Stimulated activated naive B cell treated with anti-CD40 and anti-IgM and Interleukin-4, amounts not matched to agents 10 μg/mL and 1 μg/mL and 100 μg/mL, for 72 hours (primary cell): ENCODE data around the gene ZNF165.
A peak's percentile ranks its signal among the peaks of the same experiment; 100 is the strongest.
"Not testable (repeated sequence)": the region's sequence is repeated elsewhere in the genome, so short reads cannot be mapped to it uniquely, and the experiment has no call there.

Experiments used
- ATAC-seq, 2 donors: fragments of 150-1000 bp; cut with Tn5 transposase; replicated peaks; 2 replicates each; pipeline ENCODE4 v1.10.0; 2021; ENCODE audit warnings: moderate library complexity in 1 of 2
- DNase-seq: peaks from one replicate; pipeline ENCODE4 v3.0.0; 2021
- H3K27ac Mint-ChIP-seq: one replicate; pipeline ENCODE4 v1.8.0; 2022; ENCODE audit warnings: mild to moderate bottlenecking, mixed read lengths
- H3K27me3 Mint-ChIP-seq, 2 donors: one replicate each; pipeline ENCODE4 v1.8.0; 2022; ENCODE audit warnings: mixed read lengths in 2 of 2
- H3K36me3 Mint-ChIP-seq, 2 donors: one replicate each; pipeline ENCODE4 v1.8.0; 2022; ENCODE audit warnings: mixed read lengths in 2 of 2, mild to moderate bottlenecking in 1 of 2
- H3K4me1 Mint-ChIP-seq, 2 donors: one replicate each; pipeline ENCODE4 v1.8.0; 2022; ENCODE audit warnings: mixed read lengths in 2 of 2, mild to moderate bottlenecking in 1 of 2
- H3K4me3 Mint-ChIP-seq, 2 donors: one replicate each; pipeline ENCODE4 v1.8.0; 2022; ENCODE audit warnings: mild to moderate bottlenecking in 2 of 2, mixed read lengths in 2 of 2, moderate library complexity in 1 of 2
- H3K9me3 Mint-ChIP-seq, 2 donors: one replicate each; pipeline ENCODE4 v1.8.0; 2022; ENCODE audit warnings: mixed read lengths in 2 of 2, mild to moderate bottlenecking in 1 of 2

Gene ZNF165

DNA sequence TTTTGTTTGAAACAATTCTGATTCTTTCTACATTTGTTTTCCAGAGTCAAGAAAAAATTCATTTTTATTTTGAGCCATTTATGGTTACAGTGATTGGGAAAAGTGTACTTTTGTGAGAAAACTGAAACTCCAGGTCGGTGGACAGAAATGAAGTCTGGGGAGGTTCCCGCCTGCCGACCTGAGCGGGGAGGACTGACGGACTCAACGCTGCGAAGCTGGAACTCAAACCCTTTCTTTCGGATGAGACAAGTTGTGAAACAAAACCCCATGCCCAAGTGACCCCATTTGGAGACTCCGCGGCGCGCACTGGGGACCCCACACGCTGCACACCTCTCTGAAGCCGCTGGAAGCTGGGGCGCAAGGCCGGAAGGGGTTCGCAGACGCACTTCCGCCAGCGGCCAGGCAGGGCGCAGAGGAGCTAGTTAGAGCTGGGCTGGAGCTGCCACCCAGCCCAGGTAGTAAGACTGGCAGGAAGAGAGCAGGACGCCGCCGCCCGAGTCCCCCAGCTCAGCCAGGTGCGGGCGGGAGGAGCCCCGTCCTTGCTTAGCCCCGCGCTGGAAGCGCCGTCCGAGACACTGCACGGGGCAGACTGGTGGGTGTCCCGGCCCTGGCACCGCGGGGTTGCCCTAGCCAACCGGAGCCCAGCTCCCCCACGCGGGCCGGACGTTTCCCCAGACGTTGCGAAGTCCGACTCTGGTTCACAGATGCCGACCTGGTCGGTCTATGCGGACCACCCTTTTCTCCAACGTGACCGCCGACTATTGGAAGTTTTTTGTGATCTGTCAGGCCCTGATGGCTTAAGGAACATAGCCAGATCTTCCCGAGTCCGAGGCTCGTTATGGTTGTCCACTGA is 24.2 kb downstream of the ZNF165 start:
- H3K9me3 Mint-ChIP-seq: peaks cover 0 to 3% of the 10 kb centered on the region in 2 donors
- peaks cover 4 to 9% of the 10 kb centered on the region in 2 donors for H3K36me3 Mint-ChIP-seq
- peak overlapping the region; percentile 96 for H3K27ac Mint-ChIP-seq
- ATAC-seq (peak; percentile 99), DNase-seq (peak; percentile 85)
- H3K4me3 Mint-ChIP-seq: peak overlapping the region; percentile 93 to 97
- peaks cover 13 to 22% of the 10 kb centered on the region in 2 donors for H3K27me3 Mint-ChIP-seq
- peaks cover 0 to 13% of the 10 kb centered on the region in 2 donors for H3K4me1 Mint-ChIP-seq

DNA sequence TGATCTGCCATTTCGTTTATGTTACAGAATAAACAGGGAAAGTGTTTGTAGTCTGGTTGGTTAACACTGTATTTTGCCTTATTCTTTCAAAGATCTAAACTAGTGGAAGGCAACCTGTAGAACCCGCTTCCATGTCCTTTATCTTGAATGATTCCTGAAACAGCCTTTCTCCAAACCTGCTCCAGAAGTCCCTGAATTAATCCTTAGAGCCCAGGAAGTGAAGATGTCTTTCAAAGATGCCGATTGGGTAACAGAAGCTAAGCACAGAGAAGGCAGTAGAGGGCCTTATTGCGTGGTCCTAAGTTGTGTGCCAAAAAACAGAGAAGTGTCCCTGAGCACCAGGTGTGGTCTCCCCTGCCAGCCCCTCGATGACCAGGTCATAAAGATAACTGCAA is 24.9 kb downstream of the ZNF165 start:
- peak; percentile 23 to 39 for ATAC-seq
- Mint-ChIP-seq H3K9me3 (peaks cover 0 to 3% of the 10 kb centered on the region in 2 donors), H3K4me1 (peaks cover 0 to 13% of the 10 kb centered on the region in 2 donors)

DNA sequence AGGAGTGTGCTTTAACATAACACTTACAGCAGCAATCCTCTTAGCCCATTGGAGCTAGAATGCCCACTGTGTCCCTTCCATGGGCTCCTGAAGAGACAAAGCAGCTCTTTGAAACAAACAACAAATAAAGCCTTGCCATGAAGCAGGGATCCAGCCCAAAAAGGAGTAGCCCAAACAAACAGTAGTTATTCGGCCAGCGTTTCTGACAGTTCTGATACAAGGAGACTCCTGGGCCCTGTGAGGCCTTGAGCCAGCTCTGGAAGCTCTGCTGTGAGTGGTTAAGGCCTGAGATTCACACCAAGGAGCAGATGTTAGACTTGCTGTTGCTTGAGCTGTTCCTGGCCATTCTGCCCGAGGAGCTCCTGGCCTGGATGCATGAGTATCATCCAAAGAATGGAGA is 27.1 kb downstream of the ZNF165 start:
- no peak overlapping the region for H3K27ac Mint-ChIP-seq
- DNase-seq (no peak), ATAC-seq (no peak)
- H3K27me3 Mint-ChIP-seq: peaks cover 7 to 11% of the 10 kb centered on the region in 2 donors
- H3K36me3 Mint-ChIP-seq: peaks cover 0 to 3% of the 10 kb centered on the region in 2 donors
- no peak overlapping the region for H3K4me3 Mint-ChIP-seq
- peaks cover 0 to 3% of the 10 kb centered on the region in 2 donors for H3K9me3 Mint-ChIP-seq
- H3K4me1 Mint-ChIP-seq: peaks cover 0 to 13% of the 10 kb centered on the region in 2 donors

More for the DNA sequence above, 24.9 kb downstream of the ZNF165 start:
- Mint-ChIP-seq H3K36me3 (peaks cover 0 to 3% of the 10 kb centered on the region in 2 donors), H3K27me3 (peaks cover 7 to 17% of the 10 kb centered on the region in 2 donors), H3K27ac (peak overlapping the region; percentile 96), H3K4me3 (peak overlapping the region; percentile 93 to 97)
- DNase-seq: no peak

DNA sequence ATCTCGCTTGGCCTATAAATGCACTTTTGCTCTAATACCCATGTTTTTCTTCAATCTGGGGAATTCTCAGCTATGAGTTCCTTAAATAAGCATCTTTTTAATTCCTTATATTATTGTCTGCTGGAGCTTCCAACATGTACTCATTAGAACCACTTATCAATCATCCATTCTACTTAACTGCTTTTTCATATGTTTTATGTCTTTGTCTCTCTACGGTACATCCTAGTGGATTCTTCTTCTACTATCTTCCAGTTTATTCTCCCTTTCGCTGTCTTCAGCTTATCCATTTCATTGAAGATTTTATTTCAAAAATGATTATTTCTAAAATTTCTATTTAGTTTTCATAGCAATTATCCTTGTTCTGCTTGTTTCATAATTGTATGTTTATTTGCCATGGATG is 31.6 kb downstream of the ZNF165 start:
- Mint-ChIP-seq H3K4me3 (no peak overlapping the region), H3K4me1 (no peaks in the 10 kb centered on the region), H3K36me3 (peaks cover 22 to 23% of the 10 kb centered on the region in 2 donors), H3K9me3 (no peaks in the 10 kb centered on the region), H3K27ac (no peak overlapping the region), H3K27me3 (peaks cover 7 to 11% of the 10 kb centered on the region in 2 donors)
- no peak for DNase-seq
- no peak for ATAC-seq

DNA sequence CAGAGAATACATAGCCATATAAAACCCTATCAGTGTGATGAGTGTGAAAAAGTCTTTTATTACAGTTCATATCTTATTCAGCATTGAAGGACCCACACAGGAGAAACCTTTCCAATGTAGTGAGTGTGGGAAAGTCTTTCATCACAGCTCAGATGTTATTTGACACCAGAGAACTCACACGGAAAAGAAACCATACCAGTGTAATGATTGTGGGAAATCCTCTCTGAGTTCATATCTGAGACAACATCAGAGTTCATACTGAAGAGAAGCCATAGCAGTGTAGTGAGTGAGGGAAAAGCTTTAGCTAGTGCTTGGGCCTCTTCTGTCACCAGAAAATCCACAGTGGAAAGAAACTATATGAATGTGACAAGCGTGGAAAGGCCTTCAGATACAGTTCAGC is 35.4 kb downstream of the ZNF165 start:
- Mint-ChIP-seq H3K36me3 (peaks cover 35 to 40% of the 10 kb centered on the region in 2 donors), H3K4me1 (no peaks in the 10 kb centered on the region), H3K4me3 (no peak overlapping the region), H3K27me3 (no peaks in the 10 kb centered on the region), H3K9me3 (no peaks in the 10 kb centered on the region), H3K27ac (no peak overlapping the region)
- no peak for DNase-seq
- no peak for ATAC-seq

DNA sequence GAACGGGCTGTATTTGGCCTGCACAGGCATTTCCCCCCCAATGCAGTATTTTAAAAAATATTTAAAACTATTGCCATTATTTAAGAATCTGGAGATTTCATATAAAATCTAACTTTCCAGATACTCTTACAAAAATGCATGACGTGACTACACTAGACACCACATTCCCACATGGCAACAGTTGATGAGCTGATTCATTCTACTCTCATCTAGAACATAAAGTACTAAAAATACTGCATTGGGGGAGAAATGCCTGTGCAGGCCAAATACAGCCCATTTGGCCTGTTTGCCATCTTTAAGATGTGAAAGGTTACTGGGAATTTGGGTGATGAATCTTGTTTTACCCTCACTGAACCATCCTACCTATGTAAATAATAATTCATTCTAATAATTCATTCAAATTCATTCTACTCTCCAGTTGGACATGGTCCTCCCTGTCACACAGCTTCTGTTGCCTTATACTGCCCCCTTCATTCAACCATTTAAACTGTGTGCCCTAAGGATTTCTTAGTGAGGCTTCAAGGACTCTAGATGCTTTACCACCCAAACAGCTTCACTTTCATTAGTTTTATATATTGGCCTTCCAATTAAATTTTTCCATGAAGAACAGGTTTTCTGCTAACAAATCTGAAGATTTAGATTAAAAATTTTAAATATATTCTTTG is 37.1 kb downstream of the ZNF165 start:
- Mint-ChIP-seq H3K4me1 (no peaks in the 10 kb centered on the region), H3K36me3 (peaks cover 40 to 48% of the 10 kb centered on the region in 2 donors), H3K9me3 (no peaks in the 10 kb centered on the region), H3K27me3 (no peaks in the 10 kb centered on the region), H3K27ac (no peak overlapping the region), H3K4me3 (no peak overlapping the region)
- DNase-seq (no peak), ATAC-seq (no peak)

DNA sequence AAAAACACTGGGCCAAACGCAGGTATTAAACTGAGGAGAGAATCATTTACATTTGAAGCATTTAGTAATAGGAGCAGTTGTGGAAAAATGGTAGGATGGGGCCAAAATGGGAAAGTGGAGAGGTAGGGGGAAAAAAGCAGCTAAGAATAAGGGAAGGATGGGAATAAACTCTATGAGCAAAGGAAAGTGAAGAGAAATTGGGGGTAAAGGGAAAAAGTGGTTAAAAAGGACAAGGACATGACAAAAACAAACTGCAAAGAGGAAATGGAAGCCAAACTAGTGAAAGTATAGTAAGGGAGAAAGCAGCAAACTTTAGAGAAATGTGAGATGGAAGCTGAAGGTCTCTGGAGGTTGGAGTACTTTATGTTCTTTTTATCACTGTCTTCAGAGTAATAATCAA is 37.8 kb downstream of the ZNF165 start:
- no peak for ATAC-seq

DNA sequence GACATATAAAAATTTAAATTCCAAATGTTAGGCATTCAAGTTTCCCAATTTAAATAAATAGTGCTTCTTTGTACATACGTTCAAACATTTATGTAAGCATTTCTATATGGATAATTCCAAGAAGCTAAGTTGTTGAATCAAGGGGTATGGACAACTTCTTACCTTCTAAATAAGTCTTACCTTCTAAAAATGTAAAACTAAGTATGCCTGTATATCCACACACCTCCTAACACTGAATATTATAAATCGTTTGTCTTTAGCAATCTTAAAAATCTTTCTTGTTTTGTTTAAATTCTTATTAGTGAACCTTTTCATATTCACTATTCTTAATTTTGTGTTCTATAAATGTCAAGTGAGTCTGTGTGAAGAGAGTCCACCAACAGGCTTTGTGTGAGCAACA is 41.5 kb downstream of the ZNF165 start:
- H3K27ac Mint-ChIP-seq: no peak overlapping the region
- no peak overlapping the region for H3K4me3 Mint-ChIP-seq
- H3K27me3 Mint-ChIP-seq: no peaks in the 10 kb centered on the region
- DNase-seq (no peak), ATAC-seq (no peak)
- H3K9me3 Mint-ChIP-seq: no peaks in the 10 kb centered on the region
- peaks cover 19 to 30% of the 10 kb centered on the region in 2 donors for H3K4me1 Mint-ChIP-seq
- peaks cover 26 to 39% of the 10 kb centered on the region in 2 donors for H3K36me3 Mint-ChIP-seq

More for the DNA sequence above, 37.8 kb downstream of the ZNF165 start:
- H3K9me3 Mint-ChIP-seq: no peaks in the 10 kb centered on the region
- no peak overlapping the region for H3K4me3 Mint-ChIP-seq
- peaks cover 2 to 3% of the 10 kb centered on the region in 2 donors for H3K4me1 Mint-ChIP-seq
- peaks cover 45 to 53% of the 10 kb centered on the region in 2 donors for H3K36me3 Mint-ChIP-seq
- no peak overlapping the region for H3K27ac Mint-ChIP-seq
- H3K27me3 Mint-ChIP-seq: no peaks in the 10 kb centered on the region
- DNase-seq: no peak

DNA sequence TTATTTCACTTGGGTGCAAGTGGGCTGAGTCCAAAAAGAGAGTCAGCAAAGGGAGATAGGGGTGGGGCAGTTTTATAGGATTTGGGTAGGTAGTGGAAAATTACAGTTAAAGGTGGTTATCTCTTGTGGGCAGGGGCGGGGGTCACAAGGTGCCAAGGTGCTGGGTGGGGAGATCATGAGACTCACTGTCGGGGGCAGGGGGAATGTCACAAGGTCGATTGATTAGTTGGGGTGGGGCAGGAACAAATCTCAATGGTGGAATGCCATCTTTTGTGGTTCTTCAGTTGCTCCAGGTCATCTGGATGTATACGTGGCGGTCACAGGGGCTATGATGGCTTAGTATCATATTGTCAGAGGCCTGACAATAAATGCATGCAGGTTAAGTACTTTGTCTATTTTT is 41.9 kb downstream of the ZNF165 start:
- not testable (repeated sequence) for H3K27ac Mint-ChIP-seq, H3K27me3 Mint-ChIP-seq, H3K4me3 Mint-ChIP-seq, H3K9me3 Mint-ChIP-seq, DNase-seq, ATAC-seq
- H3K4me1 Mint-ChIP-seq: peaks cover 19 to 30% of the 10 kb centered on the region in 2 donors
- peaks cover 27 to 41% of the 10 kb centered on the region in 2 donors for H3K36me3 Mint-ChIP-seq

DNA sequence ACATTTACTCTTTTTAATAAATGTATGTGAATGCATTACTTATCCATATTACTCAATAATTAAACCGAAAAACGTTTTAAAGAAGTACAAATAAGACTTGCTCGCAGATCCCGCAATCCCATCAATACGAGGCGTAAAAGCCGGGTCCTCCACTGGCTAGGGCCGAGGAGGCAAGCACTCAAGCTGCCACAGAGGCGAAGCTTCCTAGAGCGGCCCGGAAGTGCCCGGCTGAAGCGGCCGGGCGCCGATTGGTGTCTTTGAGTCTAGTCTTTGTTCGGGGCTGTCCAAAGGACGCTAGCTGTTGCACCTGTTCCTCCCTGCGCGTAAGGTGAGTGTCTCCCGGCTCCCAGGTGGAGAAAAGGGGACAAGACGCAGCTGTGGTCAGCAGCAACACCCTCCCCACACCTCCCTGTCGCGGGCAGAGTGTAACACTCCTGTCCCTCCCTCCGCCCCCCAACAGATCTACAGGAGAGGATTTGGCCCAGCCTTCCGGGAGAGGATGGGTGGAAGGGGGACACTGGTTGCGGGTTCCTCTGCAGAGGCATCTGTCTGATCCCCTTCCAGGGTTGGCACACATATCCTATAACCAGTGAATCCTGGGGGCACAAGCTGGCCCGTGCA is 44.1 kb downstream of the ZNF165 start, which contains the start of gene ZSCAN16:
Gene ZSCAN16, plus strand, starts transcription at position 260 of the 621 bp plus-strand sequence. CDS start 835 bp downstream, outside the sequence.
- Mint-ChIP-seq H3K4me3 (peak within 1 kb of the TSS; percentile 93 to 98), H3K9me3 (no peaks in the 10 kb centered on the region), H3K27ac (peak within 1 kb of the TSS; percentile 91), H3K4me1 (peaks cover 29 to 44% of the 10 kb centered on the region in 2 donors), H3K27me3 (no peaks in the 10 kb centered on the region), H3K36me3 (peaks cover 29 to 45% of the 10 kb centered on the region in 2 donors)
- peak; percentile 99 for ATAC-seq
- DNase-seq: peak; percentile 71

DNA sequence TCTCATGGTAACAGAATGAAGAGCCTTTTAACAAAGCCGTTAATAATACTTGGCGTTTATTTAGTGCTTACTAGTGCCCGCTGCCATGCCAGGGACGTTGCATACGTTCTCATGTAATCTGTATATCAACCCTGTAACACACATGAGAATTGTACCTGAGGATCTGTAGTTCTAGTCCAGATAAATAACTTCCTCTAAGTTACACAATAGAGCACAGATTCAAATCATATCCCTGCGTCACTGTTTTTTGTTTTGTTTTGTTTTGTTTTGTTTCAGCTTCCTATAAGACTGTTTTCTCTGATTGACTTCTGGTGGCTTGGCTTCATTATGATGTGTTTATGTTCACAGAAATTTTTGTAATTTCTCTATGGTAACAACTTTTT is 44.6 kb downstream of the ZNF165 start:
- peaks cover 29 to 45% of the 10 kb centered on the region in 2 donors for H3K4me1 Mint-ChIP-seq
- no peak for DNase-seq

DNA sequence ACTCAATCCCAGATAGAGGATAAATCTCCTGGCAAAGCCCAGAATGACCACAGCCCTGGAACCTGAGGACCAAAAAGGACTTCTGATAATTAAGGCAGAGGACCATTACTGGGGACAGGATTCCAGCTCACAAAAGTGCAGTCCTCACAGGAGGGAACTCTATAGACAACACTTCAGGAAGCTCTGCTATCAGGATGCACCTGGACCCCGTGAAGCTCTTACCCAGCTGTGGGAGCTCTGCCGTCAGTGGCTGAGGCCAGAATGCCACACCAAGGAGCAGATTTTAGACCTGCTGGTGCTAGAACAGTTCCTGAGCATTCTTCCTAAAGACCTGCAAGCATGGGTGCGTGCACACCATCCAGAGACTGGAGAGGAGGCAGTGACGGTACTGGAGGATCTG is 45.0 kb downstream of the ZNF165 start:
- DNase-seq: no peak
- no peaks in the 10 kb centered on the region for H3K27me3 Mint-ChIP-seq
- H3K9me3 Mint-ChIP-seq: no peaks in the 10 kb centered on the region
- H3K4me3 Mint-ChIP-seq: peak overlapping the region; percentile 93 to 98
- H3K36me3 Mint-ChIP-seq: peaks cover 26 to 42% of the 10 kb centered on the region in 2 donors
- peaks cover 29 to 47% of the 10 kb centered on the region in 2 donors for H3K4me1 Mint-ChIP-seq
- no peak for ATAC-seq
- peak overlapping the region; percentile 71 for H3K27ac Mint-ChIP-seq

More for the DNA sequence above, 44.6 kb downstream of the ZNF165 start:
- Mint-ChIP-seq H3K27me3 (no peaks in the 10 kb centered on the region), H3K27ac (peak overlapping the region; percentile 91), H3K9me3 (no peaks in the 10 kb centered on the region), H3K36me3 (peaks cover 29 to 46% of the 10 kb centered on the region in 2 donors), H3K4me3 (peak overlapping the region; percentile 93 to 98)
- ATAC-seq: peak in 1 of 2 donors; percentile 14

DNA sequence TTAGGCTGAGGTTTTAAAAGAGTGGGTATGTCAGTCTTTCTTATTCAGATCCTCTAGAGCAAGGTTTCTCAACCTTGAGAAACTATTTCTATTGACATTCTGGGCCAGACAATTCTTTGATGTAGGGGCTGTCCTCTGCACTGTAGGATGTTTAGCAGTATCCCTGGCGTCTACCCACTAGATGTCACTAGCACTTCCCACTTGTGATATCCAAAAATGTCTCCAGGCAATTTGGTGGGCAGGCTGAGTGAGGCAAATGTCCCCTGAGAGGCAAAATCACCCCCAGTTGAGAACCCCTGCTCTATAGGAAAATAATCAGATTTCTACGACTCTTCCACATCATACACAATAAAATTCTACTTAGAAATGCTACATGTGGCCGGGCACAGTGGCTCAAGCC is 53.6 kb downstream of the ZNF165 start:
- Mint-ChIP-seq H3K27ac (no peak overlapping the region), H3K4me1 (peaks cover 28 to 60% of the 10 kb centered on the region in 2 donors), H3K36me3 (peaks cover 19 to 22% of the 10 kb centered on the region in 2 donors), H3K27me3 (no peaks in the 10 kb centered on the region), H3K9me3 (no peaks in the 10 kb centered on the region), H3K4me3 (no peak overlapping the region)
- DNase-seq (no peak), ATAC-seq (no peak)

DNA sequence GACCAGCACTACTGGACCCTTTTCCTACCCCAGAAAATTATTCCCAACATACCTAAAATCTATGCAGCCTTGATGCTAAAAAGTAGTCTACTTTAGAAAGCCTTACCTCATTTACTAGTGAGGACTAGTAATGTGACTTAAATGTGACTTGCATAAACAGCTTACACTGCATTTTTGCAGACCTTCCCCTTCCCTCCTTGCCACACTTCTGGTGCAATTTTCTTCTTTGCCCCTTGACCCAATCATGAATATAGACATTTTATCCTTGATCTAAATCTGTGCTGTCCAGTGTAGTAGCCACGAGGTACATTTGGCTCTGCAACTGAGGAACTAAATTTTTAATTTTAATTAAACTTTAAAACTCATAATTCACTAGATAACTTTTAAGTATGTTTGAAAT is 54.3 kb downstream of the ZNF165 start:
- H3K27me3 Mint-ChIP-seq: no peaks in the 10 kb centered on the region
- H3K9me3 Mint-ChIP-seq: no peaks in the 10 kb centered on the region
- ATAC-seq: no peak
- no peak for DNase-seq
- no peak overlapping the region for H3K4me3 Mint-ChIP-seq
- no peak overlapping the region for H3K27ac Mint-ChIP-seq
- H3K4me1 Mint-ChIP-seq: peaks cover 25 to 54% of the 10 kb centered on the region in 2 donors
- H3K36me3 Mint-ChIP-seq: peaks cover 15 to 16% of the 10 kb centered on the region in 2 donors
